Muscle of back (tissue), 11 donors: ENCODE data around the gene AKAP14. TPM values are rescaled to one million over a fixed set of nuclear protein-coding genes. Genes with fewer than 3 reads are reported as not detected.
"Not testable (repeated sequence)": the region's sequence is repeated elsewhere in the genome, so short reads cannot be mapped to it uniquely, and the experiment has no call there.

ENCODE experiments used
- DNase-seq, 3 donors: peaks; one replicate each; pipeline versions ENCODE4 v3.0.0 to v3.0.0-alpha.2; 2013
- polyA plus RNA-seq, 10 donors: library from polyadenylated mRNA; unstranded; fragments of 120-200 nt; gene quantifications; one replicate each; pipeline ENCODE4 v1.2.1, GENCODE V29; 2013; ENCODE audit not compliant: insufficient read length in 10 of 10

Gene AKAP14
- polyA plus RNA-seq, 10 donors: not detected

- DNase-seq: no peak
Observed at GRCh38 chrX:119919835-119920585, 24.3 kb downstream of the AKAP14 start.

- DNase-seq: not testable (repeated sequence)
Observed at GRCh38 chrX:119922391-119922790, 26.7 kb downstream of the AKAP14 start.

- no peak for DNase-seq
Observed at GRCh38 chrX:119935215-119935874, 39.7 kb downstream of the AKAP14 start.

GRCh38 chrX:119941336-119941735, 45.6 kb downstream of the AKAP14 start:
- DNase-seq: no peak

GRCh38 chrX:119942173-119942819, 46.6 kb downstream of the AKAP14 start:
- no peak for DNase-seq

- no peak for DNase-seq
Observed at GRCh38 chrX:119942831-119943184, 47.1 kb downstream of the AKAP14 start.

- peak; percentile 91 to 95 (median 92) for DNase-seq
Observed at GRCh38 chrX:119943185-119943988, 47.7 kb downstream of the AKAP14 start, which contains the start of gene NKAP. NKAP (minus strand) TSS chrX:119943751; CDS start chrX:119943605, 146 bp downstream.

DNA sequence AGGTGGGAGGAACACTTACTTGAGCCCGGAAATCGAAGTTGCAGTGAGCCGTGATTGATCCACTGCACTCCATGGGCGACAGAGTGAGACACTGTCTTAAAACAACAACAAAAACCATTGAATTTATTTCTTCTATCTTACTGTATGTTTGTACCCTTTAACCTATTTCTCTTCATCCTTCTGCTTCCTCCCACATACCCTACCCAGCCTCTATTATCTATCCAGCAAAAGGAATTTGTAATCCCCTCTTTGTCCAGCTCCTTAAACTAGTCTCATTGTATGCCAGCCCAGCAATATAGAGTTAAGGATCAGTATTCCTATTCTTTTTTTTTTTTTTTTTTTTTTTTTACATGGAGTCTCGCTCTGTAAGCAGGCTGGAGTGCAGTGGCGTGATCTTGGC, 49.8 kb downstream of the AKAP14 start:
- no peak for DNase-seq

DNA sequence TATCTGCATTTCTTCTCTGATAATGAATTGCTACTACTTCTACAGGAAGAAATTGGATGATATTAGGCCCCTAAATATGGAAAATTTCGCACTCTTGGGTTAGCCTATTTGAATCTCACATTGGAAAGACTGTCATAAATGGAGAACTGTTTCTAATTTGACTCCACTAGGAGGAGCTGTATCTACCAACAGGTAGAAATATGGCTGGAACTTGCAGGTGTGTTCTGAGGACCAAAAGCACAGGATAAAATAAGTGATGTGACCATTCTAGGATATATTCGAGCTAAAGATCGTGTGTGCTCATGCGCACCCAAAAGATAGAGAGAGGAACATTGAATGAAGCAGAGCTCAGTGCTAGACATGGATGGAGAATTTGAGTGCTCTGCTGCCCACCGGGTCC, 52.7 kb downstream of the AKAP14 start:
- DNase-seq: no peak

DNA sequence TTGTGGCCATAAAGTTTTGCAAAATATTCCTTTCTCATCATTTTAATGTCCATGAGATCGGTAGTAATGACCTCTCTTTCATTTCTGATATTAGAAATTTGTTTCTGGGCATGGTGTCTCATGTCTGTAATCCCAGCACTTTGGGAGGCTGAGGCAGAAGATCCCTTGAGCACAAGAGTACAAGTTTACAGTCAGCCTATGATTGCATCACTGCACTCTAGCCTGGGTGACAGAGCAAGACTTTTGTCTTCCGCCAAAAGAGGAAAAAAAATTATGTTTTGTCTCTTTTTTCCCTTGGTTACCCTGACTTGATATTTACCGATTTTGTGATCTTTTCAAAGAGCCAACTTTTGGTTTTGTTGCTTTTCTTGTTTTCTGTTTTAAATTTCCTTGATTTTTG, 58.7 kb downstream of the AKAP14 start:
- DNase-seq: no peak

GRCh38 chrX:119955807-119956570, 60.3 kb downstream of the AKAP14 start:
- DNase-seq: not testable (repeated sequence)

- DNase-seq: no peak
Observed at GRCh38 chrX:119960625-119961024, 64.9 kb downstream of the AKAP14 start.

DNA sequence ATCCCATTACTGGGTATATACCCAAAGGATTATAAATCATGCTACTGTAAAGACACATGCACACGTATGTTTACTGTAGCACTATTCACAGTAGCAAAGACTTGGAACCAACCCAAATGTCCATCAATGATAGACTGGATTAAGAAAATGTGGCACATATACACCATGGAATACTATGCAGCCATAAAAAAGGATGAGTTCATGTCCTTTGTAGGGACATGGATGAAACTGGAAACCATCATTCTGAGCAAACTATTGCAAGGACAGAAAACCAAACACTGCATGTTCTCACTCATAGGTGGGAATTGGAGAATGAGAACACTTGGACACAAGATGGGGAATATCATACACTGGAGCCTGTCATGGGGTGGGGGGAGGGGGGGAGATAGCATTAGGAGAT, 71.1 kb downstream of the AKAP14 start:
- not testable (repeated sequence) for DNase-seq

Other genes with a start within 250 kb of the AKAP14 start
- gene SEPTIN6, start 202.7 kb upstream of the AKAP14 start, polyA plus RNA-seq: 10 to 100 TPM; 22.7 to 42.2 (median 29.1) TPM
- under 1 TPM; 0.16 to 0.75 (median 0.43) TPM for gene SOWAHD, start 137.3 kb upstream of the AKAP14 start, polyA plus RNA-seq
- gene RPL39, start 104.3 kb upstream of the AKAP14 start, polyA plus RNA-seq: 1,000 to 10,000 TPM; 2,941 to 3,876 (median 3,260) TPM
- gene UPF3B, start 42.9 kb upstream of the AKAP14 start, polyA plus RNA-seq: 10 to 100 TPM in 9 of 10 donors, 1 to 10 TPM in 1; 9.2 to 14.7 (median 12.4) TPM
- 10 to 100 TPM in 2 of 10 donors, 1 to 10 TPM in 8; 7.9 to 11.3 (median 8.9) TPM for gene RNF113A, start 24.2 kb upstream of the AKAP14 start, polyA plus RNA-seq
- 100 to 1,000 TPM in 6 of 10 donors, 10 to 100 TPM in 4; 81.4 to 126 (median 101) TPM for gene NDUFA1, start 24.1 kb upstream of the AKAP14 start, polyA plus RNA-seq
- 10 to 100 TPM in 1 of 10 donors, 1 to 10 TPM in 9; 7.7 to 10.7 (median 8.8) TPM for gene NKAP, start 47.9 kb downstream of the AKAP14 start, polyA plus RNA-seq
- gene RHOXF2B, start 181.8 kb downstream of the AKAP14 start, polyA plus RNA-seq: under 1 TPM in 2 of 10 donors, not detected in 8; 0.09 to 0.10 TPM
- 1 to 10 TPM in 1 of 10 donors, under 1 TPM in 5, not detected in 4; 0.17 to 1.1 (median 0.68) TPM for gene RHOXF1, start 220.0 kb downstream of the AKAP14 start, polyA plus RNA-seq